Measurements from ENCODE around the gene PLSCR3. TPM values are rescaled to one million over a fixed set of nuclear protein-coding genes. Genes with fewer than 3 reads are reported as not detected.

The PLSCR3 gene
- total RNA-seq, 2 experiments from 2014 or later, result 69.3 to 78.9 TPM

DNA sequence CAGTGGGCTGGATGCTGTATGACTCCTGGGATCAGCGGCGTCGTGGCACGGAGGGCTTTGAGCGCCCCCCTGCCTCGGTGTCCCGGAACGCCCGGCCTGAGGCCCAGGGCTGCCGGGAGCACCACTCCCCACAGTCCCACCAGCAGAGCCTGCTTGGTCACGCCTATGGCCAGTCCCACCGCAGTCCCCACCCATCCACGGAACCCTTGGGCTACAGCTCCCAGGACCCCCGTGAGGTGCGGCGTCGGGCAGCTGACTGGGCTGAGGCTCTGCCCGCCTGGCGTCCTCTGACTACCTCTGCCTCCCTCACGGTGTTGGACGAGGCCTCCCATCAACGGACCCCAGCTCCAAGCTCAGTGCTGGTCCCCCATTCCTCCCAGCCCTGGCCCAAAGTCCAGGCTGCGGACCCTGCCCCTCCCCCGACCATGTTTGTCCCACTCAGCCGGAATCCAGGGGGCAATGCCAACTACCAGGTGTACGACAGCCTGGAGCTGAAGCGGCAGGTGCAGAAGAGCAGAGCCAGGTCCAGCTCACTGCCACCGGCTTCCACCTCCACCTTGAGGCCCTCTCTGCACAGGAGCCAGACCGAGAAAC is 32.7 kb upstream of the PLSCR3 start:
- Mint-ChIP-seq H3K27me3 (no peaks in the 10 kb centered on the region), H3K36me3 (ENCODE audit: low read depth) (no peaks in the 10 kb centered on the region), H3K4me3 (no peak overlapping the region), H3K27ac (no peak overlapping the region), H3K9me3 (ENCODE audit: low read depth) (no peaks in the 10 kb centered on the region), H3K4me1 (no peaks in the 10 kb centered on the region)
- ChIA-PET POLR2A (no interaction called here), CTCF (no interaction called here)
- intact Hi-C loops (cut with DNase I, micrococcal nuclease), result no loop called here
- no peak for DNase-seq
- no peak for ATAC-seq

DNA sequence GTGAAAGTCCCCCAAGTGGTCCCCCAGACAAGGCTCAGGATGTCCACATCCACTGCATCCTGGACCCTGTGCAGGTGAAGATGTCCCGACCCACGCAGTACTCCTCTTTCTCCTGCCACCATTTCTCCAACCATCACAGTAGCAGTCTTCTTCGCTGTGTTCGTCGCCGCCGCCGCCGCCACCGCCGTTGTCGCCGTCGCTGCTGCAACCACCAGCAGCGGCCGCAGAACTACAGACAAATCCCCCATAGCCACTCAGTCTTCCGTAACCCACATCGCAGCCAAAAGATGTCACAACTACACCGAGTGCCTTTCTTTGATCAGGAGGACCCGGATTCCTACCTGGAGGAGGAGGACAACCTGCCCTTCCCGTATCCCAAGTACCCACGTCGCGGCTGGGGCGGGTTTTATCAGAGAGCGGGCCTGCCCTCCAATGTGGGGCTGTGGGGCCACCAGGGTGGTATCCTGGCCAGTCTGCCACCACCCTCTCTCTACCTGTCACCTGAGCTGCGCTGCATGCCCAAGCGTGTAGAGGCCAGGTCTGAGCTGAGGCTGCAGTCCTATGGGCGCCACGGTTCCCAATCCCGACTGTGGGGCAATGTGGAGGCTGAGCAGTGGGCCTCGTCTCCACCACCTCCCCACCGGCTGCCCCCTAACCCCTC is 32.0 kb upstream of the PLSCR3 start:
- ATAC-seq (no peak), DNase-seq (no peak)
- Mint-ChIP-seq H3K9me3 (ENCODE audit: low read depth) (no peaks in the 10 kb centered on the region), H3K36me3 (ENCODE audit: low read depth) (no peaks in the 10 kb centered on the region), H3K27ac (no peak overlapping the region), H3K4me3 (no peak overlapping the region), H3K4me1 (no peaks in the 10 kb centered on the region), H3K27me3 (no peaks in the 10 kb centered on the region)
- CTCF ChIA-PET, result interaction anchor here (1.1 kb wide), 1 partner anchor 13 kb away, joined by 4 read pairs; no protein-coding TSS in a partner anchor
- intact Hi-C loops (cut with DNase I, micrococcal nuclease), result no loop called here
- POLR2A ChIA-PET, result interaction anchor here (0.5 kb wide), 1 partner anchor 302 kb away, joined by 4 read pairs; no protein-coding TSS in a partner anchor

DNA sequence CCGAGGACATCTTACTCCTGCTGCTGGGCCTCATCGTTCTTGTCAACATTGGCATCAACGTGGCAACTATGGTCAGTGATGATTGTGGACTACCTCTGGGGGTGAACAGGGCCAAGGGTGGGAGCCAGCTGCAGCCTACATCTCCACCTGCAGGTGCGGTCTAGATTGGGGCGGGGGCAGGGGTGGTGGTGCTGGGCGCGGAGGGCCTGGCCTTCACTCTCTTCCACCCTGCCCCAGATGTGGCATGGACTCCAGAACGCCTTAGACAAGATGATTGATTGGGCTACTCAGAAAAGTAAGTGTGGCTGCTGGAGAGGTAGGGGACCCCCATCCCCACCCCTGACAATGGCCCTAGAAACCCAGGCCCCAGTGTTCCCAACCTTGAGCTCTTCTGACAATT is 31.4 kb upstream of the PLSCR3 start:
- no peaks in the 10 kb centered on the region for H3K4me1 Mint-ChIP-seq
- ChIA-PET CTCF (interaction anchor here (1.1 kb wide), 1 partner anchor 13 kb away, joined by 4 read pairs; no protein-coding TSS in a partner anchor), POLR2A (interaction anchor here (0.5 kb wide), 1 partner anchor 301 kb away, joined by 4 read pairs; no protein-coding TSS in a partner anchor)
- H3K27ac Mint-ChIP-seq, result no peak overlapping the region
- DNase-seq, result no peak
- no peak for ATAC-seq
- intact Hi-C loops (cut with DNase I, micrococcal nuclease), result no loop called here
- H3K36me3 Mint-ChIP-seq (ENCODE audit: low read depth), result no peaks in the 10 kb centered on the region
- H3K27me3 Mint-ChIP-seq, result no peaks in the 10 kb centered on the region
- no peaks in the 10 kb centered on the region for H3K9me3 Mint-ChIP-seq (ENCODE audit: low read depth)
- no peak overlapping the region for H3K4me3 Mint-ChIP-seq

DNA sequence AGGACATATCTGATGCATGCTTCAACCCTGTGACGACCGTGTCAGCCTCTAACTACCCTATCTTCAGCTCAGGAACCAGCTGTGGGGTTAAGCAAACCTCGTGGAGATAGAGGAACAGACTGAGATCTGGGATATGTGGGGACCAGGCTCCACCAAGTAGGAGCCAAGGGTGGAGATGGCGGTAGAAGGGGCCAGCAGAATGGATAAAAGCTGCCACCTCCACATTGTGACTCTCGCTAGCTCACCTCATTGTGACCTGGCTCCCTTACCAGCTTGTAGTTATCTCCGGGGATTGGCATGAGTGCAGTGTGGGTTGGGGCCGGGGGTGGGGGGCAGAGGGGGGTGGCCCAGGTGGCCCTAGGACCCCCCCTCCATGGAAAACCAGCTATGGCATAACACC is 31.0 kb upstream of the PLSCR3 start, which contains the start of gene SPEM2:
Gene SPEM2 (plus strand): TSS at position 301 of the 400 bp plus-strand sequence. CDS start 73 bp downstream, at position 374.
- ChIA-PET POLR2A (no interaction called here), CTCF (interaction anchor here (1.1 kb wide), 1 partner anchor 12 kb away, joined by 4 read pairs; no protein-coding TSS in a partner anchor)
- Mint-ChIP-seq H3K36me3 (ENCODE audit: low read depth) (no peaks in the 10 kb centered on the region), H3K9me3 (ENCODE audit: low read depth) (no peaks in the 10 kb centered on the region), H3K27ac (no peak within 1 kb of the TSS), H3K4me1 (no peaks in the 10 kb centered on the region), H3K4me3 (no peak within 1 kb of the TSS), H3K27me3 (no peaks in the 10 kb centered on the region)
- DNase-seq (no peak), ATAC-seq (no peak)
- intact Hi-C loops (cut with DNase I, micrococcal nuclease), result no loop called here

DNA sequence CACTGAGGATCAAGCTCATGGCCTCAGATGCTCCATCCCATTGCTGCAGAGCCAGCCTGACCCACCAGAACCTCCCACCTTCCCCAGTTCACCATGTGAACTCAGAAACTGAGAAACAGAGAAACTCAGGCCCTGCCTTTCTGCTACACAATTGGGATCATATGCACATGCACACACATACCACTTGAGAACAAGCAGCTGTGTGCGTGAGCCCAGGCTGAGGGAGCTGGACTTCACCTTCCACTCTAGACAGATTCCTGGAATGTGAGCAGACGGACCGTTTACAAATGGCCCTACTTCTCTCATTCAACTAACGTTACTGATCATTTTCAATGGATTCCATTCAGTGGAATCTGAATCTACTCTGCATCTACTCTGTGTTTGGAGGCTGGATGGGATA is 29.4 kb upstream of the PLSCR3 start:
- no peak for DNase-seq
- POLR2A ChIA-PET, result interaction anchor here (0.6 kb wide), 1 partner anchor 263 kb away, joined by 3 read pairs; the partner anchor contains the start of gene TP53
- Mint-ChIP-seq H3K27ac (no peak overlapping the region), H3K9me3 (ENCODE audit: low read depth) (no peaks in the 10 kb centered on the region), H3K4me3 (no peak overlapping the region), H3K4me1 (no peaks in the 10 kb centered on the region), H3K36me3 (ENCODE audit: low read depth) (no peaks in the 10 kb centered on the region), H3K27me3 (no peaks in the 10 kb centered on the region)
- ATAC-seq, result no peak
- intact Hi-C loops (cut with DNase I, micrococcal nuclease), result no loop called here
- CTCF ChIA-PET, result interaction anchor here (0.6 to 0.7 kb wide), 2 partner anchors 10 to 219 kb away, joined by 3 read pairs; no protein-coding TSS in a partner anchor

DNA sequence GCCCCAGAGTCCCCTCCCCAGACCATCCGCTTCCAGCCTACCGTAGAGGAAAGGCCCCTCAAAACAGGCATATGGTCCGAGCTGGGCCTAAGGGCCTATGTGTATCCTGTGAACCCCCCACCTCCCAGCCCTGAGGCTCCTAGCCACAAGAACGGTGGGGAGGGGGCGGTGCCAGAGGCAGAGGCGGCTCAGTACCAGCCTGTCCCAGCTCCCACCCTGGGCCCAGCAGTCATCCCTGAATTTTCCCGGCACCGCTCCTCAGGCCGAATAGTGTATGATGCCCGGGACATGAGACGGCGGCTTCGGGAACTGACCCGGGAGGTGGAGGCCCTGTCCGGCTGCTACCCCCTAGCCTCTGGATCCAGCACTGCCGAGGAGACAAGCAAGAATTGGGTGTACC is 26.9 kb upstream of the PLSCR3 start:
- CTCF ChIA-PET, result no interaction called here
- no peak overlapping the region for H3K27ac Mint-ChIP-seq

DNA sequence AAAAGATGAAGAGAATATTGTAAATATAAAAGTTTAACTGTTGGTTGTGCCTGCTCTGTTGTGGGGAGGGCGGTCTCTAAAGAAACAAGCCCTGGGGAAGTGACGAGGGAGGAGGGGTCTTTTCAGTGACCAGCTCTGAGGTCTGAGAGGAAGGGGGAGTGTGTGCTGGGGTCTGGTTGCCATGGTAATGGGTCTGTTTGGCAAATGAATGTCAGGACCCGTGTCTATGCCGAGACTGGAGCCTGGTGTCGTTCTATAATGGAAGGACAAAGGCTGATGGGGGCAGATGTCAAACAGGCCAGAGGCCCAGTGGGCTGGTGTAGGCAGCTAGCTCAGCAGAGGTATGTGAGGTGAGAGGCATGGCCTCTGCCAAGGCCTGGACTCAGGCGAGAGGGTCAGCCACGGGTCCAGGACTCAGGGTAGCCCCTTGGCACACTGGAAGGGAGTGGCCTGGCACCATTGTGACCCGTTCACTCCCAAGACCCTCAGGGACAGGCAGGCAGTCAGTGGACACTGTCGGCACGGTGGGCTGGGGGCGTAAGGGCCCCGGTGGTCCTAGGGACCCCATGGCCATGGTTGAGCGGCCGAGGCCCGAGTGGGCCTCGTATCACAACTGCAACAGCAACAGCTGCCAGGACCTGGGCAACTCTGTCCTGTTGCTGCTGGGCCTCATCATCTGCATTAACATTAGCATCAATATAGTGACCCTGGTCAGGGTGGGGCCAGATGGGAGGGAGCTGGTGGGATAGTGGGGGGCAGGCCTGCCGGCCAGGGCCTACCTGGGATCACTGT is 25.7 kb upstream of the PLSCR3 start, which contains the start of gene SPEM1:
Gene SPEM1 (plus strand): TSS at position 506 of the 792 bp plus-strand sequence. CDS start 61 bp downstream, at position 567.
- no peak within 1 kb of the TSS for H3K27ac Mint-ChIP-seq
- H3K27me3 Mint-ChIP-seq, result no peaks in the 10 kb centered on the region
- no peaks in the 10 kb centered on the region for H3K9me3 Mint-ChIP-seq (ENCODE audit: low read depth)
- DNase-seq (no peak), ATAC-seq (no peak)
- intact Hi-C loops (cut with DNase I, micrococcal nuclease), result no loop called here
- CTCF ChIA-PET, result interaction anchor here (1.2 kb wide), 1 partner anchor 141 kb away, joined by 3 read pairs; no protein-coding TSS in a partner anchor
- POLR2A ChIA-PET, result no interaction called here
- H3K36me3 Mint-ChIP-seq (ENCODE audit: low read depth), result no peaks in the 10 kb centered on the region
- no peaks in the 10 kb centered on the region for H3K4me1 Mint-ChIP-seq
- H3K4me3 Mint-ChIP-seq, result no peak within 1 kb of the TSS

More for the DNA sequence above, 26.9 kb upstream of the PLSCR3 start:
- no peak for ATAC-seq
- DNase-seq, result no peak
- Mint-ChIP-seq H3K36me3 (ENCODE audit: low read depth) (no peaks in the 10 kb centered on the region), H3K4me3 (no peak overlapping the region), H3K27me3 (no peaks in the 10 kb centered on the region), H3K4me1 (no peaks in the 10 kb centered on the region), H3K9me3 (ENCODE audit: low read depth) (no peaks in the 10 kb centered on the region)
- POLR2A ChIA-PET, result no interaction called here
- intact Hi-C loops (cut with DNase I, micrococcal nuclease), result no loop called here

DNA sequence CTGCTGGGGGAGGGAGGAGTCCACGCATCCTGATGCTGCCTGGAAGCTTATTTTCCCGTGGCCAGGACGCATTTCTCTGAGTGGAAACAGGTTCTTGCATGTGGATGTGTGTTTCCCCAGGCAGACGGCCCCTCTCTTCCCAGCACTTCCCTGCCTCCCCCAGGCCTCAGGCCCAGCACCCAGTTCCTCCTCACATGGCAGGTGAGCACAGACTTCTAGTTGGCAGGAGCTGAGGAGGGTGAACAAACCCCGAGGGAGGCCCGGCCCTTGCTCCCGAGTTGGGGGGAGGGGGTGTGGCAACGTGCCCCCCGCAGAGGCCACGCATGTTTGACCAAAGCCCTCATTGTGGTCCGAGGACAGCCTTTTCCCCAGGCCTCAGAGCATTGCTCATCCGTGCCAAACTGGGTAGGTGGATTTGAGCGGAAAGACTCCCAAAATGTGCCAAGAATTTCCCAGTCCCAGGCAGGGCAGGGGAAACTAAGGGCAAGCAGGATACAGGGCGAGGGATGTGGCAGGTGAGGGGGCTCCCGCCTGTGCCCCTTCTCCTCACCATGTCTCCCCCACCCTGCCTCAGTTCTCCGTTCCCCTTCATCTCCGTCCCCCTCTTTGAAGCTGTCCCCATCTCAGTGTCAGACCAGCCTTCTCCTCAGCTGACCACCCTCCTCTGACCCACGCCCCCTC is 24.3 kb upstream of the PLSCR3 start:
- Mint-ChIP-seq H3K27me3 (no peaks in the 10 kb centered on the region), H3K36me3 (ENCODE audit: low read depth) (no peaks in the 10 kb centered on the region), H3K9me3 (ENCODE audit: low read depth) (no peaks in the 10 kb centered on the region), H3K4me1 (no peaks in the 10 kb centered on the region), H3K27ac (no peak overlapping the region), H3K4me3 (no peak overlapping the region)
- POLR2A ChIA-PET, result no interaction called here
- DNase-seq, result no peak
- ATAC-seq, result no peak
- intact Hi-C loops (cut with DNase I, micrococcal nuclease), result no loop called here
- CTCF ChIA-PET, result no interaction called here

DNA sequence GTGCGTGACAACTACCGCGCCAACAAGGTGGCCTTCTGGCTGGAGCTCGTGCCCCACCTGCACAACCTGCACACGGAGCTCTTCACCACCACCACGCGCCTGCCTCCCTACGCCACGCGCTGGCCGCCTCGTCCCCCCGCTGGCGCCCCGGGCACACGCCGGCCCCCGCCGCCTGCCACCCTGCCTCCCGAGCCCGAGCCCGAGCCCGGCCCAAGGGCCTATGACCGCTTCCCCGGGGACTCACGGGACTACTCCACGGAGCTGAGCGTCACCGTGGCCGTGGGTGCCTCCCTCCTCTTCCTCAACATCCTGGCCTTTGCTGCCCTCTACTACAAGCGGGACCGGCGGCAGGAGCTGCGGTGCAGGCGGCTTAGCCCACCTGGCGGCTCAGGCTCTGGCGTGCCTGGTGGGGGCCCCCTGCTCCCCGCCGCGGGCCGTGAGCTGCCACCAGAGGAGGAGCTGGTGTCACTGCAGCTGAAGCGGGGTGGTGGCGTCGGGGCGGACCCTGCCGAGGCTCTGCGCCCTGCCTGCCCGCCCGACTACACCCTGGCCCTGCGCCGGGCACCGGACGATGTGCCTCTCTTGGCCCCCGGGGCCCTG is 22.8 kb upstream of the PLSCR3 start:
- Mint-ChIP-seq H3K36me3 (ENCODE audit: low read depth) (no peaks in the 10 kb centered on the region), H3K27me3 (no peaks in the 10 kb centered on the region), H3K27ac (no peak overlapping the region), H3K4me3 (no peak overlapping the region), H3K4me1 (no peaks in the 10 kb centered on the region), H3K9me3 (ENCODE audit: low read depth) (no peaks in the 10 kb centered on the region)
- CTCF ChIA-PET, result no interaction called here
- no peak for ATAC-seq
- DNase-seq, result no peak
- intact Hi-C loops (cut with DNase I, micrococcal nuclease), result no loop called here
- POLR2A ChIA-PET, result no interaction called here

DNA sequence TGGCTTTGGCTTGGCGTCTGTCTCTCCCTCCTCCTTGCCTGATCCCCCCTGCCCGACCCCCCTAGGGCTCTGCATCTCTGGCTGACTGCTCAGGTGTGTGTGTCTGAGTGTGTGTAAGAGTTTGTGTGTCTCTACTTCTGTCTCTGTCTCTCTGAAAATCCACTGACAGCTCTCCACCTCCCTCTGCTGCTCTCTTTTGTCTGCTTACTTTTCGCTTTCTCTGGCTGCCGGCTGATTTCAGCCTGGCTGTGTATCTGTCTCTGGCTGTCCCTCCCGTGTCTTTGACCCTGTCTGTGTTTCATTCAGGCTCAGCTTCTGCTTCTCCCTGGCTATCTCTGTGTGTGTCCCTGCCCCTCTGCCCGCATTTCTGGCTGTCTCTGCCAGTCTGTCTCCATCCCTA is 22.0 kb upstream of the PLSCR3 start:
- no peak for DNase-seq
- no peak for ATAC-seq
- no peak overlapping the region for H3K27ac Mint-ChIP-seq
- no peaks in the 10 kb centered on the region for H3K4me1 Mint-ChIP-seq
- H3K36me3 Mint-ChIP-seq (ENCODE audit: low read depth), result no peaks in the 10 kb centered on the region
- intact Hi-C loops (cut with DNase I, micrococcal nuclease), result no loop called here
- ChIA-PET CTCF (no interaction called here), POLR2A (no interaction called here)
- H3K4me3 Mint-ChIP-seq, result no peak overlapping the region
- H3K27me3 Mint-ChIP-seq, result no peaks in the 10 kb centered on the region
- no peaks in the 10 kb centered on the region for H3K9me3 Mint-ChIP-seq (ENCODE audit: low read depth)

DNA sequence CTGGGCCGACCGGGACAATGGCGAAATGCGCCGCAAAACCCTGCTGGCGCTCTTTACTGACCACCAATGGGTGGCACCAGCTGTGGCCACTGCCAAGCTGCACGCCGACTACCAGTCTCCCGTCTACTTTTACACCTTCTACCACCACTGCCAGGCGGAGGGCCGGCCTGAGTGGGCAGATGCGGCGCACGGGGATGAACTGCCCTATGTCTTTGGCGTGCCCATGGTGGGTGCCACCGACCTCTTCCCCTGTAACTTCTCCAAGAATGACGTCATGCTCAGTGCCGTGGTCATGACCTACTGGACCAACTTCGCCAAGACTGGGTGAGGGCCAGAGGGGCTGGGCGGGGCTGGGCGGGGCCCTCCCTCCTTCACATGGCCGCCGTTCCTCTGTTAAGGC is 21.5 kb upstream of the PLSCR3 start:
- ChIA-PET POLR2A (no interaction called here), CTCF (no interaction called here)
- Mint-ChIP-seq H3K4me1 (no peaks in the 10 kb centered on the region), H3K36me3 (ENCODE audit: low read depth) (no peaks in the 10 kb centered on the region), H3K9me3 (ENCODE audit: low read depth) (no peaks in the 10 kb centered on the region), H3K4me3 (no peak overlapping the region), H3K27me3 (no peaks in the 10 kb centered on the region), H3K27ac (no peak overlapping the region)
- intact Hi-C loops (cut with DNase I, micrococcal nuclease), result no loop called here
- ATAC-seq (no peak), DNase-seq (no peak)
